SK-N-SH (cell line): ENCODE measurements around the gene FABP7. TPM values are rescaled to one million over a fixed set of nuclear protein-coding genes. Genes with fewer than 3 reads are reported as not detected.

Experiments used
- CTCF ChIA-PET: fragments of 300-600, 350-600 bp; formaldehyde crosslinking; extraction: SDS; loops from one replicate; lab custom pipeline; 2021; lab: Yijun Ruan, JAX
- POLR2A ChIA-PET: fragments of 350-600 bp; sonication (Branson Sonifier 250); formaldehyde crosslinking; extraction: SDS; loops from one replicate; lab custom pipeline; 2020; ENCODE audit warnings: antibody characterized with exemption, inconsistent platforms; lab: Yijun Ruan, JAX
- DNase-seq: peaks from one replicate; pipeline ENCODE4 v3.0.0; 2012
- H2AFZ ChIP-seq: fragments of 200-600 bp; sonication (generic); 2 replicates; pipeline ENCODE4 v1.8.1; 2016; ENCODE audit warnings: antibody characterized with exemption, mild to moderate bottlenecking, low read depth
- H3F3A ChIP-seq: fragments of 200-600 bp; sonication (generic); replicated peaks from 2 replicates; pipeline ENCODE3; 2016; ENCODE audit warnings: antibody characterized with exemption, mild to moderate bottlenecking; ENCODE audit not compliant: insufficient read depth
- H3K27ac ChIP-seq, 2 experiments: fragments of 200-500 bp in 1 of 2; fragments of 200-600 bp in 1 of 2; sonication (Bioruptor generic) in 1 of 2; sonication (generic), shearing (Covaris generic) in 1 of 2; 2 replicates each; pipeline versions ENCODE4 v1.5.1 to v1.6.1; 2014 to 2016; ENCODE audit warnings: low read depth in 2 of 2, inconsistent platforms in 1 of 2, low read length in 1 of 2, mild to moderate bottlenecking in 1 of 2, mixed read lengths in 1 of 2
- H3K27me3 ChIP-seq: fragments of 200-600 bp; sonication (generic), shearing (Covaris generic); 2 replicates; pipeline ENCODE4 v1.6.1; 2016; ENCODE audit warnings: mixed run types; ENCODE audit not compliant: insufficient read depth
- H3K36me3 ChIP-seq, 2 experiments: fragments of 200-500 bp in 1 of 2; fragments of 200-600 bp in 1 of 2; sonication (Bioruptor generic) in 1 of 2; sonication (generic) in 1 of 2; replicated peaks in 1 of 2; 2 replicates each; pipeline versions ENCODE3 to v1.5.1; 2014 to 2016; ENCODE audit warnings: low read length in 1 of 2, mild to moderate bottlenecking in 1 of 2; ENCODE audit not compliant: insufficient read depth in 2 of 2, control insufficient read depth in 1 of 2
- H3K4me1 ChIP-seq, 2 experiments: fragments of 200-500 bp in 1 of 2; fragments of 200-600 bp in 1 of 2; sonication (Bioruptor generic) in 1 of 2; sonication (generic), shearing (Covaris generic) in 1 of 2; 2 replicates each; pipeline versions ENCODE4 v1.5.1 to v1.6.1; 2014 to 2016; ENCODE audit warnings: low read depth in 1 of 2, low read length in 1 of 2, mixed run types in 1 of 2; ENCODE audit not compliant: insufficient read depth in 2 of 2, control insufficient read depth in 1 of 2
- H3K4me2 ChIP-seq: fragments of 200-600 bp; sonication (generic), shearing (Covaris generic); 2 replicates; pipeline ENCODE4 v1.6.1; 2017; ENCODE audit warnings: mixed run types
- H3K4me3 ChIP-seq, 2 experiments: fragments of 200-500 bp in 1 of 2; fragments of 200-600 bp in 1 of 2; sonication (Bioruptor generic) in 1 of 2; sonication (generic), shearing (Covaris generic) in 1 of 2; 2 replicates each; pipeline versions ENCODE4 v1.5.1 to v1.8.1; 2014 to 2016; ENCODE audit warnings: low read depth in 2 of 2, inconsistent platforms in 1 of 2, low read length in 1 of 2, mild to moderate bottlenecking in 1 of 2, mixed read lengths in 1 of 2, moderate library complexity in 1 of 2
- H3K79me2 ChIP-seq: fragments of 200-600 bp; sonication (generic); 2 replicates; pipeline ENCODE4 v1.8.1; 2017; ENCODE audit warnings: mild to moderate bottlenecking; ENCODE audit not compliant: insufficient read depth
- H3K9ac ChIP-seq: fragments of 200-600 bp; sonication (generic); 2 replicates; pipeline ENCODE4 v1.6.1; 2017; ENCODE audit warnings: mixed run types
- H3K9me2 ChIP-seq: fragments of 200-600 bp; sonication (generic); 2 replicates; pipeline ENCODE4 v1.6.1; 2017; ENCODE audit warnings: mixed run types
- H3K9me3 ChIP-seq: fragments of 200-600 bp; sonication (generic); 2 replicates; pipeline ENCODE4 v1.6.1; 2017; ENCODE audit warnings: mixed run types, mild to moderate bottlenecking, moderate library complexity
- H4K20me1 ChIP-seq: fragments of 200-600 bp; sonication (generic); 2 replicates; pipeline ENCODE4 v1.6.1; 2017; ENCODE audit warnings: mild to moderate bottlenecking, mixed run types; ENCODE audit not compliant: insufficient read depth
- GABPA ChIP-seq: IDR thresholded peaks from 2 replicates; pipeline ENCODE4 v1.4.0; 2012; ENCODE audit warnings: low read depth, mild to moderate bottlenecking
- GATA2 ChIP-seq: sonication (generic); formaldehyde crosslinking; IDR thresholded peaks from 2 replicates; pipeline ENCODE4 v1.5.0; 2020; ENCODE audit warnings: mild to moderate bottlenecking, missing genetic modification reagents
- IRF3 ChIP-seq: fragments of 150-350 bp; IDR thresholded peaks from 2 replicates; pipeline ENCODE4 v1.6.1; 2016; ENCODE audit warnings: mild to moderate bottlenecking, low read depth, low read length
- MAX ChIP-seq: IDR thresholded peaks from 2 replicates; pipeline ENCODE4 v1.4.0; 2012; ENCODE audit warnings: low read depth
- NFIC ChIP-seq: IDR thresholded peaks from 2 replicates; pipeline ENCODE4 v1.4.0; 2012; ENCODE audit warnings: borderline replicate concordance
- NRF1 ChIP-seq: IDR thresholded peaks from 2 replicates; pipeline ENCODE4 v1.6.1; 2012; ENCODE audit warnings: low read depth, mild to moderate bottlenecking, low read length
- RAD21 ChIP-seq: IDR thresholded peaks from 2 replicates; pipeline ENCODE4 v1.6.1; 2012; ENCODE audit warnings: mild to moderate bottlenecking, low read length
- REST ChIP-seq: IDR thresholded peaks from 2 replicates; pipeline ENCODE4 v1.6.1; 2012; ENCODE audit warnings: mild to moderate bottlenecking, low read depth, low read length, moderate library complexity
- RFX5 ChIP-seq: IDR thresholded peaks from 2 replicates; pipeline ENCODE4 v1.6.1; 2012; ENCODE audit warnings: mild to moderate bottlenecking, improper control_type of control experiment, low read length
- SMC3 ChIP-seq: IDR thresholded peaks from 2 replicates; pipeline ENCODE4 v1.6.1; 2012; ENCODE audit warnings: low read depth, low read length, improper control_type of control experiment
- USF1 ChIP-seq: IDR thresholded peaks from 2 replicates; pipeline ENCODE4 v1.4.0; 2012; ENCODE audit warnings: low read depth, borderline replicate concordance
- WGBS: methylation state at CpG from one replicate; pipeline ENCODE4 v1.1.6; 2017; ENCODE audit warnings: low lambda C conversion rate; 5-methylcytosine and 5-hydroxymethylcytosine counted together
- polyA plus RNA-seq, 3 experiments: library from polyadenylated mRNA; depleted of rRNA; stranded (reverse); fragments of >200 nt; gene quantifications; 2 replicates each; pipeline ENCODE4 v1.2.3, GENCODE V29; 2012

Gene FABP7
- polyA plus RNA-seq, 1 of the 3 experiments (the other 2 are of a cell fraction): not detected

GRCh38 chr6:122803171-122803661 is 23.7 kb downstream of the FABP7 start:
- Histone ChIP-seq H3K79me2 (no peaks in the 10 kb centered on the region), H3K4me2 (no peak overlapping the region), H4K20me1 (no peaks in the 10 kb centered on the region), H3K36me3 (no peaks in the 10 kb centered on the region), H3K4me1 (no peaks in the 10 kb centered on the region; a peak in 1 of 4 replicates), H3K27ac (no peak overlapping the region), H3K27me3 (no peaks in the 10 kb centered on the region), H3K9me3 (no peaks in the 10 kb centered on the region), H3K9ac (no peak overlapping the region), H3F3A (peaks cover 5% of the 10 kb centered on the region), H2AFZ (no peak overlapping the region), H3K9me2 (no peaks in the 10 kb centered on the region), H3K4me3 (no peak overlapping the region)
- no peak for DNase-seq
- TF ChIP-seq NRF1 (no peak), MAX (no peak), GATA2 (CRISPR knock-in tag) (peak; percentile 49; the same call in 1 of the 2 replicates), RFX5 (no peak), USF1 (no peak), GABPA (no peak)
- 13% methylated on average over 4 of the region's 4 CpGs for WGBS
- ChIA-PET CTCF (no interaction called here), POLR2A (no interaction called here)

GRCh38 chr6:122804962-122805485 is 25.5 kb downstream of the FABP7 start:
- Histone ChIP-seq H3K4me2 (no peak overlapping the region), H3K9me2 (no peaks in the 10 kb centered on the region), H3K9me3 (no peaks in the 10 kb centered on the region), H3K36me3 (no peaks in the 10 kb centered on the region), H3F3A (no peaks in the 10 kb centered on the region), H3K9ac (no peak overlapping the region), H3K4me3 (no peak overlapping the region), H3K27me3 (no peaks in the 10 kb centered on the region), H2AFZ (no peak overlapping the region), H3K4me1 (no peaks in the 10 kb centered on the region; a peak in 2 of 4 replicates), H4K20me1 (no peaks in the 10 kb centered on the region), H3K79me2 (no peaks in the 10 kb centered on the region), H3K27ac (no peak overlapping the region)
- no peak for DNase-seq
- WGBS: 54% methylated on average over 5 of the region's 5 CpGs
- ChIA-PET CTCF (no interaction called here), POLR2A (no interaction called here)
- TF ChIP-seq REST (no peak), IRF3 (no peak), GATA2 (CRISPR knock-in tag) (no peak), SMC3 (no peak), NFIC (no peak), RAD21 (no peak)
